Islet precursor cell (in vitro differentiated cells): Measurements from ENCODE around the gene SLC35F1.

ENCODE experiments used
- DNase-seq: peaks from one replicate; pipeline ENCODE4 v3.0.0-alpha.2; 2018

Gene SLC35F1

GRCh38 chr6:118288355-118289124 lies 381.5 kb downstream of the SLC35F1 start:
- DNase-seq, result no peak

GRCh38 chr6:118292558-118292957 lies 385.5 kb downstream of the SLC35F1 start:
- DNase-seq, result no peak

- DNase-seq, result no peak
These were observed 387.8 kb downstream of the SLC35F1 start for GRCh38 chr6:118294906-118295305.

- DNase-seq, result no peak
These were observed 388.3 kb downstream of the SLC35F1 start for GRCh38 chr6:118295336-118295735.

GRCh38 chr6:118296129-118296901 lies 389.3 kb downstream of the SLC35F1 start:
- DNase-seq, result no peak

GRCh38 chr6:118297821-118298220 lies 390.8 kb downstream of the SLC35F1 start:
- no peak for DNase-seq

- DNase-seq, result no peak
These were observed 391.7 kb downstream of the SLC35F1 start for GRCh38 chr6:118298476-118299427.

- DNase-seq, result no peak
These were observed 392.4 kb downstream of the SLC35F1 start for GRCh38 chr6:118299457-118299856.

- no peak for DNase-seq
These were observed 397.3 kb downstream of the SLC35F1 start for GRCh38 chr6:118304321-118304720.

GRCh38 chr6:118305081-118305480 lies 398.0 kb downstream of the SLC35F1 start:
- no peak for DNase-seq

GRCh38 chr6:118306392-118307238 lies 399.6 kb downstream of the SLC35F1 start:
- DNase-seq, result no peak

- no peak for DNase-seq
These were observed 400.5 kb downstream of the SLC35F1 start for GRCh38 chr6:118307581-118307980.

- DNase-seq, result no peak
These were observed 402.5 kb downstream of the SLC35F1 start for GRCh38 chr6:118309337-118310093.

GRCh38 chr6:118313208-118313607 lies 406.1 kb downstream of the SLC35F1 start:
- DNase-seq, result no peak

GRCh38 chr6:118313762-118314161 lies 406.7 kb downstream of the SLC35F1 start:
- DNase-seq, result no peak

- DNase-seq, result no peak
These were observed 409.8 kb downstream of the SLC35F1 start for GRCh38 chr6:118316796-118317384.

GRCh38 chr6:118317581-118318563 lies 410.8 kb downstream of the SLC35F1 start:
- DNase-seq, result no peak

GRCh38 chr6:118318648-118319047 lies 411.6 kb downstream of the SLC35F1 start:
- no peak for DNase-seq

GRCh38 chr6:118319416-118319815 lies 412.4 kb downstream of the SLC35F1 start:
- DNase-seq, result no peak
